ENCODE measurements around the gene ACCSL.

The ACCSL gene

DNA sequence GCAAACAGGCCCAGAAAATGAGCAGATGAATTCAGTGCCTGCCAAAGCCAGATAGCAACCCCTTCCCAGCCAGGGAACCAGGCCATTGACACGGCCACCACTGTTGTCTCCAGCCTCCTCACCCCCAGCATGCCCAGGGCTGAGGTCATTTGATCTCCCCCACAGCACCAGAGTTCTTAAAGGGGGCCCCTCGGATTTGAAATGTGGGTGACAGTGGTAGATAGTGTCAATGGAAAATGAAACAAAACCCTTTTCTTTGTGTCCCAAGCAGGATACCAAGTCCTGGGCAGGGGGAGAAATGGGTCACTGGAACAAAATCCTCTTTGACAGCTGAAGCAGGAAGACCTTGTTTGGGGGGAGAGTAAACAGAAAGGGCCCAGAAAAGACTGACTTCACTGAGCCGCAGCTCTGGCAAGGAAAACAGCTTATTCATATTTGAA lies 14.3 kb upstream of the ACCSL start:
- Histone ChIP-seq H3K4me3 (ENCODE audit: extremely low read depth, insufficient read depth, low read length, poor library complexity, severe bottlenecking) (no peak overlapping the region), H3K9me3 (ENCODE audit: control insufficient read depth, low read length) (no peaks in the 10 kb centered on the region), H3K27ac (ENCODE audit: low read depth, low read length, severe bottlenecking) (peak overlapping the region; percentile 8), H3K36me3 (ENCODE audit: control insufficient read depth, insufficient read depth, low read length) (no peaks in the 10 kb centered on the region), H3K4me1 (ENCODE audit: control insufficient read depth, insufficient read depth, low read length, poor library complexity, severe bottlenecking) (peaks cover 28% of the 10 kb centered on the region)
- 60 to 100% methylated on average over 1 of the region's 3 CpGs for WGBS, 2 experiments (ENCODE audit: insufficient coverage in 2 of 2)

DNA sequence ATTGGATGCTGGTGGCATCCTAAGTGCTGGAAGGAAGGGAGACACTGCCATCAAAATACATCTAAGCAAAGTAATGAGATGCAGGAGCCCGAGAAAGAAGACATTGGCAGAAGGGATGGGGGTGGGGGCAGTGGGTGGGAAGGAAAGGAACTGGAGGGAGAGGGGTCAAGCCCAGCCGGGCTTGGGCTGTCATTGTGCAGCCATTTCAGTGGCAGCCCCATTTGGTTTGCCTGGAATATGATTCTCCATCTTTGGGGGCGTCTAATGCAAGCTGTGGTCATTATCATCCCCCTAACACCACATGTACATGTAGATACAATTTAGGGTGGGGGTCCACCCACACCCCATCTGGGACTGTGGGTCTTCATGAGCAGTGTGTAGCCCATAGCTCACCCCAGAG lies 13.9 kb upstream of the ACCSL start:
- Histone ChIP-seq H3K27ac (ENCODE audit: low read depth, low read length, severe bottlenecking) (no peak overlapping the region), H3K9me3 (ENCODE audit: control insufficient read depth, low read length) (no peaks in the 10 kb centered on the region), H3K36me3 (ENCODE audit: control insufficient read depth, insufficient read depth, low read length) (no peaks in the 10 kb centered on the region), H3K4me1 (ENCODE audit: control insufficient read depth, insufficient read depth, low read length, poor library complexity, severe bottlenecking) (peaks cover 28% of the 10 kb centered on the region), H3K4me3 (ENCODE audit: extremely low read depth, insufficient read depth, low read length, poor library complexity, severe bottlenecking) (no peak overlapping the region)
- WGBS, 2 experiments (ENCODE audit: insufficient coverage in 2 of 2) = 0% methylated on average over 1 of the region's 3 CpGs; no CpG with 5 or more reads in 1 of the 2 experiments

DNA sequence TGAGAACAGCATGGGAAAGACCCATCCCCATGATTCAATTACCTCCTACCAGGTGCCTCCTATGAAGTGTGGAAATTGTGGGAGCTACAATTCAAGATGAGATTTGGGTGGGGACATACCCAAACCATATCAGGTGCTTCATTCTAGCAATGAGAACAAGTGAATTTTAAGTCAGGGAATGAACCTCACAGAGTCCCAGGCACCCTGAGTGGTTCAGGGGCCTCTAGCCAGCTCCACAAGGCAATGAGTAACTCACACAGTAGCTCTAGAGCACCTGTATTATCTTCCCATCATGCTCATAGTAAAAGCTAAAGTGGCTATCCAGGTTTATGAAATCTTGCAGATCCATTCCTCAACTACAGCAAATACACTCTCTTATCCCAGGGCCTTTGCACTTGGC lies 13.1 kb upstream of the ACCSL start:
- Histone ChIP-seq H3K9me3 (ENCODE audit: control insufficient read depth, low read length) (no peaks in the 10 kb centered on the region), H3K4me1 (ENCODE audit: control insufficient read depth, insufficient read depth, low read length, poor library complexity, severe bottlenecking) (peaks cover 26% of the 10 kb centered on the region), H3K36me3 (ENCODE audit: control insufficient read depth, insufficient read depth, low read length) (no peaks in the 10 kb centered on the region), H3K27ac (ENCODE audit: low read depth, low read length, severe bottlenecking) (no peak overlapping the region), H3K4me3 (ENCODE audit: extremely low read depth, insufficient read depth, low read length, poor library complexity, severe bottlenecking) (no peak overlapping the region)

DNA sequence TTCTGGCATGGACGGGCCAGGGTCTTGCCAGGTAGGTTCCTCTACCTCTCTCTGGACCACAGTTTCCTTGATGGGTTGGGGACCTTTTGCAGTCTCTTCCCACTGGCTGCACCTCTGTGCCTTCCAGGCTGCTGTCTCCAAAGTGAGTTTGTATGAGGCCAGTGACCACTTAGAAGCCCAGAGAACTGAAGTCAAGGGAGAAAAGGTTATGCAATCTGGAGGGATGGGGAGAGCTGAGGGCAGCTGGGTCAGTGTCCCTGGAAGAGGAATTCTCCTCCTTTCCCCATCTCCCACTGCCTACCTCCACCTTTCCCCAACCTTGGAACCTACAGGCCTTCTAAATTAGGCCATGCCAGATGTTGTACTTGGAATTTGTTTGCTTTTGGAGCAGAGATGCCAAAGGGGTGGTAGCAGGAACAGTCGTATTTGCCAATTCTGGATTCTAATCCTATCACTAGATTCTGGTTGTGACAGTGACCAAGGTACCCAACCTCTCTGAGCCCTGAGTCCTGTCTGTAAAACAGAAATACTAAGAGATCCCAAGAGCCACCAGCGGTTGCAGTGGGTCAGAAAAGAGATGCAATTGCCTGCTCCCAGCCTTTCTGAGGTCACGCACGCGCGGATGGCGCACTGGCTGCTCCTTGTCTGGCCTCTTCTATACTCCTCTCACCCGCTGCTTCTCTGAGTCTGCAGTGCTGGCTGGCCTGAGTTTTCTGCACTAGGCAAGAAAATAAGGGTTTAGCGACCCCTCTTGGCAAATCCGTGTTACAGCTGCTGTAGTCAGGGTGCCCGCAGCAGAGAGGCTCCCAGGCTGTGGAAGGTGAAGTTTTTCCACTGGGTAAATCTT lies 10.7 kb upstream of the ACCSL start:
- H3K9me3 ChIP-seq (ENCODE audit: control insufficient read depth, low read length) = peaks cover 7% of the 10 kb centered on the region
- H3K36me3 ChIP-seq (ENCODE audit: control insufficient read depth, insufficient read depth, low read length) = no peaks in the 10 kb centered on the region
- no peak overlapping the region for H3K4me3 ChIP-seq (ENCODE audit: extremely low read depth, insufficient read depth, low read length, poor library complexity, severe bottlenecking)
- 24 to 25% methylated on average over 8 to 10 of the region's 12 CpGs for WGBS, 2 experiments (ENCODE audit: insufficient coverage in 2 of 2)
- H3K27ac ChIP-seq (ENCODE audit: low read depth, low read length, severe bottlenecking) = no peak overlapping the region
- H3K4me1 ChIP-seq (ENCODE audit: control insufficient read depth, insufficient read depth, low read length, poor library complexity, severe bottlenecking) = peaks cover 6% of the 10 kb centered on the region

DNA sequence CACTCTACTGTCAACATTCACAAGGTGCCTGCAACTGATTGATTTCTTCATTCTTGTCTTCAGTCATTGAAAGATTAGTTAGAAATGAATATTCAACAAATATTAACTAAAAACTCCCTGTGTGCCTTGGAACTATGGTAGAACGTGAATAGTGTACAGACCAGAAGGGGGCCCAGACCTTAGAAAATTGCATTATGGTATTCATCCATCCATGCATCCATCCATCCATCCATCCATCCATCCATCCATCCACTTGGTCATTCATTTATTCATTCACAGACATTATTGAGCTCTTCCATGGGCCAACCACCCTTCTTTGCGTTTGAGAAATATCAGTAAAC lies 10.2 kb upstream of the ACCSL start:
- Histone ChIP-seq H3K9me3 (ENCODE audit: control insufficient read depth, low read length) (peaks cover 7% of the 10 kb centered on the region), H3K36me3 (ENCODE audit: control insufficient read depth, insufficient read depth, low read length) (no peaks in the 10 kb centered on the region), H3K4me1 (ENCODE audit: control insufficient read depth, insufficient read depth, low read length, poor library complexity, severe bottlenecking) (no peaks in the 10 kb centered on the region), H3K4me3 (ENCODE audit: extremely low read depth, insufficient read depth, low read length, poor library complexity, severe bottlenecking) (no peak overlapping the region), H3K27ac (ENCODE audit: low read depth, low read length, severe bottlenecking) (no peak overlapping the region)
- WGBS, 2 experiments (ENCODE audit: insufficient coverage in 2 of 2) = 100% methylated on average over 1 to 2 of the region's 2 CpGs

DNA sequence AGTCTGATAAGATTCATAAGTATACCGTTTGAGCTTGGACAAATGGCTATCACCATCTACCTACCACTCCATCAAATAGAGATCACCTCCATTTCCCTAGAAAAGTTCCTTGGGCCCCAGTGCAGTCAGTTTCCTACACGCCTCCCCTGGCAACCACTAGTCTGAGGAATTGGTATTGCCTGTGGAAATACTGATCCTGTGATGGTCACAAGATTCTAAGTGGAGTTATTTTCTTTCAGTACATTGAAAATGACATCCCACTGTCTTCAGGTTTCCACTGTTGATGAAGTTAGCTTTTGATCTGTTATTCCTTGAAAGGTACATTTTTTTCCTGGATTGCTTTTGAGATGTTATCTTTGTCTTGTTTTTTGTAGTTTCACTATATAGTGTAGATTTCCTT lies 4.6 kb upstream of the ACCSL start:
- 92% methylated on average over 2 of the region's 2 CpGs; no CpG with 5 or more reads in 1 of the 2 experiments for WGBS, 2 experiments (ENCODE audit: insufficient coverage in 2 of 2)
- no peak overlapping the region for H3K4me3 ChIP-seq (ENCODE audit: extremely low read depth, insufficient read depth, low read length, poor library complexity, severe bottlenecking)
- H3K9me3 ChIP-seq (ENCODE audit: control insufficient read depth, low read length) = peaks cover 7% of the 10 kb centered on the region
- no peaks in the 10 kb centered on the region for H3K36me3 ChIP-seq (ENCODE audit: control insufficient read depth, insufficient read depth, low read length)
- no peaks in the 10 kb centered on the region for H3K4me1 ChIP-seq (ENCODE audit: control insufficient read depth, insufficient read depth, low read length, poor library complexity, severe bottlenecking)
- no peak overlapping the region for H3K27ac ChIP-seq (ENCODE audit: low read depth, low read length, severe bottlenecking)

DNA sequence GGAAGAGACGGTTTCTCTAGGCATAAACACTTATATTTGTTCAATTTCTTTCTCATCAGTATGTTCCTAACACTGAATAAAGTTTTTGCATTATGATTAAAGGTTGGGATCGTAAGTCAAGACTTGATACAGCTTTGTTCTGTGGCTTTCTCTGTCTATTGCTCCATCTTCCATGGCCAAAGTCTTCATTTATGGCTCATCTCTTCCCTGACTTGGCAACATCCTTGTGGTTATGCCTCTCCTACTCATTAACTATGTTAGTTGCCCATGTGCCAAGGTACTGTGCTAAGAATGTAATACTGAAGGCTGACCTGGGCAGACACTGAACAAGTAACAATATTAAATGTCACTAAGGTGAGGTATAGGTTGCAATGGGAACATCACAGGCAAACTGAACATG lies 1.6 kb upstream of the ACCSL start:
- no peak overlapping the region for H3K4me3 ChIP-seq (ENCODE audit: extremely low read depth, insufficient read depth, low read length, poor library complexity, severe bottlenecking)
- no peak overlapping the region for H3K27ac ChIP-seq (ENCODE audit: low read depth, low read length, severe bottlenecking)
- WGBS, 2 experiments (ENCODE audit: insufficient coverage in 2 of 2) = no CpG with 5 or more reads among the region's 2 CpGs
- H3K36me3 ChIP-seq (ENCODE audit: control insufficient read depth, insufficient read depth, low read length) = no peaks in the 10 kb centered on the region
- H3K9me3 ChIP-seq (ENCODE audit: control insufficient read depth, low read length) = peaks cover under 1% of the 10 kb centered on the region
- H3K4me1 ChIP-seq (ENCODE audit: control insufficient read depth, insufficient read depth, low read length, poor library complexity, severe bottlenecking) = no peaks in the 10 kb centered on the region

DNA sequence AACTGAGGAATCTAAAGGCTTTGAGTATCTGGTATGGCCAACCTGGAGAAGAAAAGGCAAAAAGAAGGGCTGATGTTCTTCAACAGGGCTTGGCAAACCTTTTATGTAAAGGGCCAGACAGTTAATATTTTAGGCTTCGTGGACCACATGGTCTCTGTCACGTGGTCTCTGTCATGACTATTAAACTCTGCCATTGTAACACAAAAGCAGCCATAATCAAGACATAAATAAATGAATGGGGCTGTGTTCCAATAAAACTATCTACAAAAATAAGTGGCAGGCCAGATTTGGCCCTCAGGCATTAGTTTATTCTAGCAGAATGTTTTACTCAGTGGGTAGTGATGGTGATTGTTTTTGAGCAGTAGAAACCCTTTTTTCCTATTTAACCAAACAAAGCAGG lies 483 bp upstream of the ACCSL start:
- no peaks in the 10 kb centered on the region for H3K9me3 ChIP-seq (ENCODE audit: control insufficient read depth, low read length)
- no CpG with 5 or more reads among the region's 2 CpGs for WGBS, 2 experiments (ENCODE audit: insufficient coverage in 2 of 2)
- H3K36me3 ChIP-seq (ENCODE audit: control insufficient read depth, insufficient read depth, low read length) = no peaks in the 10 kb centered on the region
- no peaks in the 10 kb centered on the region for H3K4me1 ChIP-seq (ENCODE audit: control insufficient read depth, insufficient read depth, low read length, poor library complexity, severe bottlenecking)
- no peak overlapping the region for H3K4me3 ChIP-seq (ENCODE audit: extremely low read depth, insufficient read depth, low read length, poor library complexity, severe bottlenecking)
- H3K27ac ChIP-seq (ENCODE audit: low read depth, low read length, severe bottlenecking) = no peak overlapping the region

DNA sequence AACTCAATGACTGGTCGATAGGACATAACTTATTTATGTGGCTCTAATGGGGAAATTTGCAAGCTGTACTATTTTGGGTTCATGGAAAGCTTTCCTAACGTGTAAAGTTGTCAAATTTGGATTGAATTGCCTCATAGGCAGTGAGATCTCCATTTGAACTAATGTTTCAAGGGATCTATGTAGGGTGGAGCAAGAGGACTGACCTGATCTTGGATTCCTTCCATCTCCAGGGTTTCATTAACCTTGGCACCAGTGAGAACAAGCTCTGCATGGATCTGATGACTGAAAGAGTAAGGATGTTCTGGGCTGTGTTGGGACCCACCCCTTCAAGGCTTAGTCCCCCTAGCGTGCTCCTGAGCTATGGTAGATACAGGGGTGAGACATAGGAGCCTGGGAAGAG lies 2.1 kb downstream of the ACCSL start:
- Histone ChIP-seq H3K4me1 (ENCODE audit: control insufficient read depth, insufficient read depth, low read length, poor library complexity, severe bottlenecking) (no peaks in the 10 kb centered on the region), H3K9me3 (ENCODE audit: control insufficient read depth, low read length) (no peaks in the 10 kb centered on the region), H3K27ac (ENCODE audit: low read depth, low read length, severe bottlenecking) (no peak overlapping the region), H3K4me3 (ENCODE audit: extremely low read depth, insufficient read depth, low read length, poor library complexity, severe bottlenecking) (no peak overlapping the region), H3K36me3 (ENCODE audit: control insufficient read depth, insufficient read depth, low read length) (no peaks in the 10 kb centered on the region)
- 81 to 89% methylated on average over 3 of the region's 3 CpGs for WGBS, 2 experiments (ENCODE audit: insufficient coverage in 2 of 2)

DNA sequence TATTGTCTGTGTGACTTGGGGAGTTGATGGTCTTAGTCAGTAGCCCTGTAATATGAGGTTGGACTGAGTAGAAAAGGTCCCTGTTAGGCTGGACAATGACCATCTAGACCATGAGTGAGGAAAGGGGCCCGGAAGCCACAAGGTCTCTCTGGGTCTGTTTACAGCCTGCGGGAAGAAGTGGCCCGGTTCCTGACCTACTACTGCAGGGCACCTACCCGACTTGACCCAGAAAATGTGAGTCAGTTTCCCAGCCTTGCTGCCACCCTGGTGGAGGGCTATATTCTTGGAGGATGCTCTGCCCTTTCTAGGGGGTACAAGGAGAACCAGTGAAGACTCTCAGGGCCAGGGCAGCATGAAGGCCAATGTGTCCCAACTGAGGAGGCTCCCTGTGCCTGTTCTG lies 3.4 kb downstream of the ACCSL start:
- Histone ChIP-seq H3K9me3 (ENCODE audit: control insufficient read depth, low read length) (no peaks in the 10 kb centered on the region), H3K4me1 (ENCODE audit: control insufficient read depth, insufficient read depth, low read length, poor library complexity, severe bottlenecking) (no peaks in the 10 kb centered on the region), H3K27ac (ENCODE audit: low read depth, low read length, severe bottlenecking) (no peak overlapping the region), H3K36me3 (ENCODE audit: control insufficient read depth, insufficient read depth, low read length) (no peaks in the 10 kb centered on the region), H3K4me3 (ENCODE audit: extremely low read depth, insufficient read depth, low read length, poor library complexity, severe bottlenecking) (no peak overlapping the region)
- 88 to 100% methylated on average over 3 to 4 of the region's 4 CpGs for WGBS, 2 experiments (ENCODE audit: insufficient coverage in 2 of 2)

DNA sequence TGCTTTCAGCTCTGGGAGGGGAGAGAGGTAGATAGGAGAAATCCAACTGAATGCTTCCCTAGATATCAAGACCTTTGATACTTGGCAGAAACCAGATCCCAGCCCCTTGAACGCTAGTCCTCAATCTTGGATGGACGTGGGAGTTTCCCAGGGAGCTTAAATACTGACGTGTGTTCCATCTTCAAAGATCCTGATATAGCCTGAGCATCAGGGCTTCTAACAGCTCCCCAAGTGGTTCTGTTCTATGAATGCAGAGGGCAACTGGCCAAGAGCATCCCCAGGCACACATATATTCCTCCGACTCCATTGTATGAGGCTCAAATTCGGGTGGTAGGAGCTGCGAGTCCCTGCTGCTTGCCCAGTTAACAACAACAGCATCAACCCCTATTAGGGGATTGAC lies 9.6 kb downstream of the ACCSL start:
- 81 to 96% methylated on average over 4 to 6 of the region's 6 CpGs for WGBS, 2 experiments (ENCODE audit: insufficient coverage in 2 of 2)
- no peak overlapping the region for H3K27ac ChIP-seq (ENCODE audit: low read depth, low read length, severe bottlenecking)
- H3K36me3 ChIP-seq (ENCODE audit: control insufficient read depth, insufficient read depth, low read length) = no peaks in the 10 kb centered on the region
- no peak overlapping the region for H3K4me3 ChIP-seq (ENCODE audit: extremely low read depth, insufficient read depth, low read length, poor library complexity, severe bottlenecking)
- no peaks in the 10 kb centered on the region for H3K9me3 ChIP-seq (ENCODE audit: control insufficient read depth, low read length)
- no peaks in the 10 kb centered on the region for H3K4me1 ChIP-seq (ENCODE audit: control insufficient read depth, insufficient read depth, low read length, poor library complexity, severe bottlenecking)
